GM21390 (cell line): ENCODE measurements around the gene ING1.
"Not testable (repeated sequence)": the region's sequence is repeated elsewhere in the genome, so short reads cannot be mapped to it uniquely, and the experiment has no call there.

ENCODE experiments used
- ATAC-seq: cut with Tn5 transposase; IDR thresholded peaks from one replicate; pipeline ENCODE4 v1.9.1; 2021; ENCODE audit not compliant: unreplicated experiment

The ING1 gene, protein sequence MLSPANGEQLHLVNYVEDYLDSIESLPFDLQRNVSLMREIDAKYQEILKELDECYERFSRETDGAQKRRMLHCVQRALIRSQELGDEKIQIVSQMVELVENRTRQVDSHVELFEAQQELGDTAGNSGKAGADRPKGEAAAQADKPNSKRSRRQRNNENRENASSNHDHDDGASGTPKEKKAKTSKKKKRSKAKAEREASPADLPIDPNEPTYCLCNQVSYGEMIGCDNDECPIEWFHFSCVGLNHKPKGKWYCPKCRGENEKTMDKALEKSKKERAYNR

DNA sequence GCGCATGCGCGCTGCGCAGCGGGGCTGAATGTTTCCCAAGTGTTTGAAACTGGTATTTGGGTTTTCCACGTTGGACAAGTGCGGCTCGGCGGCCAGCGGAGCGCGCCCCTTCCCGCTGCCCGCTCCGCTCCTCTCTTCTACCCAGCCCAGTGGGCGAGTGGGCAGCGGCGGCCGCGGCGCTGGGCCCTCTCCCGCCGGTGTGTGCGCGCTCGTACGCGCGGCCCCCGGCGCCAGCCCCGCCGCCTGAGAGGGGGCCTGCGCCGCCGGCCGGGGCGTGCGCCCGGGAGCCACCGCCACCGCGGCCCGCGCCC is at the start of gene ING1:
Gene ING1, plus strand, starts transcription at position 59 of the 311 bp plus-strand sequence. CDS start 450 bp downstream, outside the sequence.
- no peak for ATAC-seq

DNA sequence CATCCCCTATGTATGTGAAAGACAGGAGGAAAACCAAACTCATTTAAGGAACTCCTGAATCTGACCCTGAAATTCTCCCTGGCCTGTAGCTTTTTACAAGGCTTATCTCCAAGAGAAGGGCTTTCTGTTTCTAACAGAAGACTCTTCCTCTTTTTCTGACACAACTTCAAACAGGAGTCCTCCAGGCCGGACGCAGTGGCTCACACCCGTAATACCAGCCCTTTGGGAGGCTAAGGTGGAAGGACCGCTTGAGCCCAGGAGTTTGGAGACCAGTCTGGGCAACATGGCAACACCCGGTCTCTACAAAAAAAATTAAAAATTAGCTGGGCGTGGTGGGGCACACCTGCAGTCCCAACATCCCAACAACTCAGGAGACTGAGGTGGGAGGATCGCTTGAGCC is 49.5 kb upstream of the ING1 start:
- ATAC-seq, result no peak

DNA sequence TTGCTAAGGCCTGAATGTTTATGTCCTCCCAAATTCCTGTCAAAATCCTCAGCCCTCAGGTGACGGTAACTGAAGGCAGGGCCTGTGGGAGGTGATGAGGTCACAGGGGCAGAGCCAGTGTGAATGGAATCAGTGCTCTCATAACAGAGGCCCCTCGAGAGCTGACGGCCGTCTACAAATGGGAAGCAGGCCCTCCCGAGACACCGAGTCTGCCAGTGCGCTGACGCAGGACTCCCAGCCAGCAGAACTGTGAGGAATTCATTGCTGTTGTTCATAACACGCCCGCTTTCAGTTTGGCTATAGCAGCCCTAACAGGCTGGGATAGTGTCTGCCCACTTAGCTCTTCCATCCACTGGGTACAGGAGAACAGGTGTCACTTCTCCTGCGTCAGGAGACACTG is 48.8 kb upstream of the ING1 start:
- ATAC-seq, result no peak

DNA sequence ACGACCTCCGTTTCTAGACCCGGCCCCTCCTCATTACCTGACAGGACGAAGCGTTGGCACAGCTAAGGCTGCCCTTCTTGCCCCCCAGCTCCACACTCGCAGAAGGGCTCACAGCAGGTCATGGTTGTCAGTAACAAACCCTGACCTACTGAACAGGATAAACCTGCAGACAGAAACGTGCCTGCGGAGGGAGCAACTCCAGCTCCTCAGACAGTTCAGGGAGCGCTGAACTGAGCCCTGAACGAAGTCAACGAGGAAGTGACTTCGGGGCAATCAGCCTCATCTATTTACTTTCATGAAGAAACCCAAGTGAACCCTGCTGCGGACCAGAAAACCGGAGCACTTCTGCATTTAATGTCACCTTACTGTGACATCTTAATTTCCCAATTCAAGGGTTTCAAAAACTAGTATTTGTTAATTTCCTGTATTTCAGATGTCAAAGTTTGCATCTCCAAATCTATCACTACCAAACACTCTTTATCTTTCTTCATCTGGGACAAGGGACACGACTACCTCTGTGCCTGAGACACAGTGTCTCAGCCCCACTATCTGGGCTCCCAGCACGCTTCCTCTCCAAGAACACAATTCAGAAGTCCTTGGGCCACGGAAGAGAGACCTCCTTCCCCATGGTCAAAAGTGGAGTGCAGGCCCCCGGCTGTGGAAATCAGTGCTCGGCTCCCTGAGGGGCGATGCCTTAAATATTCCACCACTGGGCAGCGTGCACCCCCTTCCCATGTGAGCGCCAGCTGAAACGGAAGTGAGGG is 47.8 kb upstream of the ING1 start:
- no peak for ATAC-seq

- no peak for ATAC-seq
Measured at GRCh38 chr13:110666255-110666533, 47.3 kb upstream of the ING1 start.

DNA sequence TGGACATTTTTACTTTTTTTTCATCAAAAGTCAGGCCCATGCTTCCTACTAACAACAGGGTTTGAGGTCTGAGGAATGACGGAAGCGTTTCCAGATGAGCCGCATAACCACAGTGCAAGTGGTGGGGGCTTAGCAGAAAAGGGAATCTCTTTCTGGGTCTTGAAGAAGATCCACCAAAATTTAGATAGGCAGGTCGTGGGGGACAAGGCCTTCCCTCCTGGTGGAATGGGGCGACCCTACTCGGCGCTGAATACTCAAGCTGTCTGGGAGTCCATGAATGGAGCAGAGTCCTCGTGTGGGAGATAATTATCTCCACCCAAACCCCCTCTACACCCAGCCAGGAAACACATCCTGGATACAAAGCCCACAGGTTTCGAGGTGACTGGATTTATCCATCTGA is 44.5 kb upstream of the ING1 start:
- no peak for ATAC-seq

DNA sequence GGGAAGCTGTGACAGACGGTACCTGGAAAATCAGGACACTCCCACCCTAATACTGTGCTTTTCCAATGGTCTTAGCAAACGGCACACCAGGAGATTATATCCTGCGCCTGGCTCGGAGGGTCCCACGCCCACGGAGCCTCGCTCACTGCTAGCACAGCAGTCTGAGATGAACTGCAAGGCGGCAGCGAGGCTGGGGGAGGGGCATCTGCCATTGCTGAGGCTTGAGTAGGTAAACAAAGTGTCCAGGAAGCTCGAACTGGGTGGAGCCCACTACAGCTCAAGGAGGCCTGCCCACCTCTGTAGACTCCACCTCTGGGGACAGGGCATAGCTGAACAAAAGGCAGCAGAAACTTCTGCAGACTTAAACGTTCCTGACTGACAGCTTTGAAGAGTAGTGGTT is 43.7 kb upstream of the ING1 start:
- not testable (repeated sequence) for ATAC-seq

- ATAC-seq, result peak; percentile 75
Measured at GRCh38 chr13:110676595-110677587, 36.6 kb upstream of the ING1 start.

- ATAC-seq, result no peak
Measured at GRCh38 chr13:110677731-110678545, 35.6 kb upstream of the ING1 start.

- ATAC-seq, result no peak
Measured at GRCh38 chr13:110680852-110681251, 32.6 kb upstream of the ING1 start.

DNA sequence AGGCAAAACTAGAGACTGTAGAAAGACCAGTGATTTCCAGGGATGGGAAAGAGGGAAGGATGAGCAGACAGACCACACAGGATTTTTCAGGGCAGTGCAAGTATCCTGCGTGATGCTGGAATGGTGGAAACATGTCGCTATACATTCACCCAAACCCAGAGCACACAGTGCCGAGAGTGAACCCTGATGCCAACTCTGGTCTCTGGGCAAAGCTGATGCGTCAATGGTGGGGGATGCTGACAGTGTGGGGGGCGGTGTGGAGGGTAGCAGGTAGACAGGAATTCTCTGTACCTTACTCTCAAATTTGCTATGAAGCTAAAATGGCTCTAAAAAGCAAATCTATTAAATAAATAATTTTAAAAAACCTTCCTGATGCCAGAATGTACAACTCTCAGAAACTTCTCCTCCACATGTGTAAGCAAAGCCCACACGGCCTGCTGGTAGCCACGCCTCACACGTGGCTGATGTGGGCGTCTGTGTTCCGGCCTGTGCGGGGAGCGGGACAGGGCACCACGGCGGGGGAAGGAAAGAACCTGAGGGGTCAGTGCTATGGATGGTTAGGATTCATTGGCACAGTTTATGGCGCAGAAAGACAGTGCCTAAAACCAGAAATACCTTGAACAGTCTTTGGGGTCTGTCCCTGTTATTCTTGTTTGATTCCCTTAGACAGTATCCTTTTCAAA is 31.5 kb upstream of the ING1 start:
- no peak for ATAC-seq

DNA sequence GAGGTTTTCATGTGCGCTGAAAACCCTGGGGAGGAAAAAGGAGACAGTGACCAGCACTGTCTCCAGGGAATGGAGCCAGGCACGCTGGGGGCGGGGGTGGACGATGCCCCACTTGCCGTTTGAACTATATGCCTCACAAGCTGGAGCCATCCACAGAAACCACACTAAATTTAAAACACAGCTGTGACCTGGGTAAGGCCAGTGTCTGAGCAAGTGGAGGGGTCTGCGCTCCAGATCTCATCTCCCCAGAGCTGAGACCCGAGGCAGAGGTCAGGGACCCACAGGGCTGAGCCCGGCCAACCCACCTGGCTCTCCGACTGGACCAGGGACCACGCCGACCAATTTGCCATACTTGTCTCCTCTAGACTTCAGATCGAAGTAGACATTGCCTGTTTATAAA is 30.8 kb upstream of the ING1 start:
- no peak for ATAC-seq

GRCh38 chr13:110683203-110683883 is 30.2 kb upstream of the ING1 start:
- no peak for ATAC-seq

GRCh38 chr13:110683921-110684320 is 29.6 kb upstream of the ING1 start:
- no peak for ATAC-seq

GRCh38 chr13:110684388-110685056 is 29.0 kb upstream of the ING1 start:
- no peak for ATAC-seq

GRCh38 chr13:110685305-110686020 is 28.0 kb upstream of the ING1 start:
- no peak for ATAC-seq

DNA sequence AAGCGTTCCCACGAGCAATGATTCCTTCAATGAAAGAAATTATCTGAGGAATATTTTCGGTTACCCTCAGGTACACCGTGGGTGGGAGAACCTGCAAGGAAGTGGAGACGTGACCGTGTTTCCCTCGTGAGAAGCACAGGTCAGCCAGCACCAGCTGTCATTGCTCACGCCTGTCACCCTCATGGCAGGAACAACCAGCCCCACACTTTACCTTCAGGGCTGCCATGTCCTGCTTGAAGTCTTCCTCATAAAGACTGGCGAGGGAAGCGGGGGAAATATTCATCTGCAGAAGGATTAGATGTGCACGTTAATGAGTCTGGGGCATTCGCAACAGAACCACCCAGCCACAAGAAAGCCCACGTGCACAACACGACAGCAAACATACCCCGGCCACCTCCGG is 25.8 kb upstream of the ING1 start:
- no peak for ATAC-seq

DNA sequence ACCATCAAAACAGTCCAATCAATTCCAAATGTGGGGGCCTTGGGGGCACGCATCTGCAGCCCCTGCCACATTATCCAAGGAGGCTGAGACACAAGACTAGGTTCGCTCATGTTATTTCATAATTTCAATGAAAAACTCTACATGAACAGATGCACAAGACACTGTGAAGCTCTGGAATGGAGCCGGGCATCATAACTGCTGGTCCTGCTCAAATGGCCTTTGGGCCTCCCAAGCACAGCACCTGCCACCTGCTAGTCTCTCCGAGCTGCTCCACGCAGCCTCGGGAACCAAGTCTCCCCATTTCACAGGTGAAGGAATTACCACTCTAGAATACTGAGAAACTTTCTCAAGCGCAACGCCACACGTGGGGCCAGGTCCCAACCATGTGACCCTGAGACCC is 24.5 kb upstream of the ING1 start:
- no peak for ATAC-seq

DNA sequence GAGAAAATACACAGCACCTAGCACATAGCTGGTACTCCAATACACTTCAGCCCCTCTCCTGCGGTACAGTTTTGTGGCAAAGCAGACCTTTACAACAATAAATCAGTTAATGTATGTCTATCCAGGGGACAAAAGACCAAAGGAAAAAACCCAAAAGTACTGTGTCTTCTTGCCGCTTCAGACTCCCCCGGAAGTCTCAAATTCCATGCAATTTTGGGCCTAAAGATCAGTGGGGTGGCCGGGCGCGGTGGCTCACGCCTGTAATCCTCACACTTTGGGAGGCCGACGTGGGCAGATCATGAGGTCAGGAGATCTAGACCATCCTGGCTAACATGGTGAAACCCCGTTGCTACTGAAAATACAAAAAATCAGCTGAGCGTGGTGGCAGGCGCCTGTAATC is 23.8 kb upstream of the ING1 start:
- no peak for ATAC-seq
